ENCODE measurements around the gene LMBR1.
"Not testable (repeated sequence)": the region's sequence is repeated elsewhere in the genome, so short reads cannot be mapped to it uniquely, and the experiment has no call there.

The LMBR1 gene

GRCh38 chr7:156861212-156861611 is 31.8 kb downstream of the LMBR1 start:
- Histone ChIP-seq H3K79me2 (ENCODE audit: insufficient read depth, low read depth) (peaks cover 39% of the 10 kb centered on the region; the same call in 1 of the 2 replicates), H3K36me3 (ENCODE audit: insufficient read depth) (no peaks in the 10 kb centered on the region), H4K20me1 (ENCODE audit: insufficient read depth) (no peaks in the 10 kb centered on the region), H3K4me1 (ENCODE audit: low read depth, poor library complexity, severe bottlenecking) (peaks cover 3% of the 10 kb centered on the region), H3K4me3 (IDR thresholded peaks at IDR 0.05; ENCODE audit: insufficient read depth, low read depth, low read length) (no peak overlapping the region), H3K27ac (no peak overlapping the region), H3K27me3 (ENCODE audit: insufficient read depth, low read depth) (no peaks in the 10 kb centered on the region), H3K9ac (no peak overlapping the region), H3K4me2 (no peak overlapping the region), H2AFZ (ENCODE audit: low read depth) (no peak overlapping the region)
- TF ChIP-seq, protein P1, sequence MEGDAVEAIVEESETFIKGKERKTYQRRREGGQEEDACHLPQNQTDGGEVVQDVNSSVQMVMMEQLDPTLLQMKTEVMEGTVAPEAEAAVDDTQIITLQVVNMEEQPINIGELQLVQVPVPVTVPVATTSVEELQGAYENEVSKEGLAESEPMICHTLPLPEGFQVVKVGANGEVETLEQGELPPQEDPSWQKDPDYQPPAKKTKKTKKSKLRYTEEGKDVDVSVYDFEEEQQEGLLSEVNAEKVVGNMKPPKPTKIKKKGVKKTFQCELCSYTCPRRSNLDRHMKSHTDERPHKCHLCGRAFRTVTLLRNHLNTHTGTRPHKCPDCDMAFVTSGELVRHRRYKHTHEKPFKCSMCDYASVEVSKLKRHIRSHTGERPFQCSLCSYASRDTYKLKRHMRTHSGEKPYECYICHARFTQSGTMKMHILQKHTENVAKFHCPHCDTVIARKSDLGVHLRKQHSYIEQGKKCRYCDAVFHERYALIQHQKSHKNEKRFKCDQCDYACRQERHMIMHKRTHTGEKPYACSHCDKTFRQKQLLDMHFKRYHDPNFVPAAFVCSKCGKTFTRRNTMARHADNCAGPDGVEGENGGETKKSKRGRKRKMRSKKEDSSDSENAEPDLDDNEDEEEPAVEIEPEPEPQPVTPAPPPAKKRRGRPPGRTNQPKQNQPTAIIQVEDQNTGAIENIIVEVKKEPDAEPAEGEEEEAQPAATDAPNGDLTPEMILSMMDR (conservative IDR thresholded peaks at IDR 0.05; ENCODE audit: low read depth, low read length) = no peak

- H3K4me1 ChIP-seq (ENCODE audit: low read depth, poor library complexity, severe bottlenecking); H3K9ac ChIP-seq; H3K4me2 ChIP-seq; H3K27me3 ChIP-seq (ENCODE audit: insufficient read depth, low read depth); H4K20me1 ChIP-seq (ENCODE audit: insufficient read depth); H3K36me3 ChIP-seq (ENCODE audit: insufficient read depth); H3K4me3 ChIP-seq (IDR thresholded peaks at IDR 0.05; ENCODE audit: insufficient read depth, low read depth, low read length); H2AFZ ChIP-seq (ENCODE audit: low read depth); H3K27ac ChIP-seq: not testable (repeated sequence)
- peaks cover 49% of the 10 kb centered on the region; the same call in 1 of the 2 replicates for H3K79me2 ChIP-seq (ENCODE audit: insufficient read depth, low read depth)
These were observed 32.9 kb downstream of the LMBR1 start for GRCh38 chr7:156860099-156860498.

DNA sequence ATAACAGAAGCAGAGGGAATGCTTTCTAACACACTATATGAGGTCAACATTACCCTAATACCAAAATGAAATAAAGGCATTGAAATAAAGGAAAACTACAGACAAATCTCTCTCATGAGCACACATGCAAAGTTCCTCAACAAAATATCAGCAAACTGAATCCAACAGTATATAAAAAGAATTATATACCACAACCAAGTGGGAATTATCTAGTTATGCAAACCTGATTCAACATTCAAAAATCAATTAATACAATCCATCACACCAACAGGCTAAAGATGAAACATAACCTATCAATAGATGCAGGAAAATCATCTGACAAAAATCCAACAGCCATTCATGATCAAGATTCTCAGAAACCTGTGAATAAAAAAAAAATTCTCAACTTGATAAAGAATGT is 34.5 kb downstream of the LMBR1 start:
- Histone ChIP-seq H3K9ac (no peak overlapping the region), H3K27me3 (ENCODE audit: insufficient read depth, low read depth) (no peaks in the 10 kb centered on the region), H3K79me2 (ENCODE audit: insufficient read depth, low read depth) (peaks cover 53% of the 10 kb centered on the region; the same call in 1 of the 2 replicates), H3K4me1 (ENCODE audit: low read depth, poor library complexity, severe bottlenecking) (peaks cover 3% of the 10 kb centered on the region), H2AFZ (ENCODE audit: low read depth) (no peak overlapping the region), H3K36me3 (ENCODE audit: insufficient read depth) (no peaks in the 10 kb centered on the region), H3K4me2 (no peak overlapping the region), H4K20me1 (ENCODE audit: insufficient read depth) (no peaks in the 10 kb centered on the region), H3K27ac (no peak overlapping the region), H3K4me3 (IDR thresholded peaks at IDR 0.05; ENCODE audit: insufficient read depth, low read depth, low read length) (no peak overlapping the region)
- TF ChIP-seq, protein P1 (conservative IDR thresholded peaks at IDR 0.05; ENCODE audit: low read depth, low read length) = no peak

GRCh38 chr7:156857757-156858156 is 35.2 kb downstream of the LMBR1 start:
- H3K4me3 ChIP-seq (IDR thresholded peaks at IDR 0.05; ENCODE audit: insufficient read depth, low read depth, low read length) = no peak overlapping the region
- H3K4me2 ChIP-seq = no peak overlapping the region
- H3K27ac ChIP-seq = no peak overlapping the region
- peaks cover 59% of the 10 kb centered on the region; the same call in 1 of the 2 replicates for H3K79me2 ChIP-seq (ENCODE audit: insufficient read depth, low read depth)
- no peaks in the 10 kb centered on the region for H3K36me3 ChIP-seq (ENCODE audit: insufficient read depth)
- no peaks in the 10 kb centered on the region for H4K20me1 ChIP-seq (ENCODE audit: insufficient read depth)
- H3K4me1 ChIP-seq (ENCODE audit: low read depth, poor library complexity, severe bottlenecking) = peaks cover 3% of the 10 kb centered on the region
- H2AFZ ChIP-seq (ENCODE audit: low read depth) = no peak overlapping the region
- H3K9ac ChIP-seq = no peak overlapping the region
- H3K27me3 ChIP-seq (ENCODE audit: insufficient read depth, low read depth) = no peaks in the 10 kb centered on the region
- TF ChIP-seq, protein P1 (conservative IDR thresholded peaks at IDR 0.05; ENCODE audit: low read depth, low read length) = no peak

DNA sequence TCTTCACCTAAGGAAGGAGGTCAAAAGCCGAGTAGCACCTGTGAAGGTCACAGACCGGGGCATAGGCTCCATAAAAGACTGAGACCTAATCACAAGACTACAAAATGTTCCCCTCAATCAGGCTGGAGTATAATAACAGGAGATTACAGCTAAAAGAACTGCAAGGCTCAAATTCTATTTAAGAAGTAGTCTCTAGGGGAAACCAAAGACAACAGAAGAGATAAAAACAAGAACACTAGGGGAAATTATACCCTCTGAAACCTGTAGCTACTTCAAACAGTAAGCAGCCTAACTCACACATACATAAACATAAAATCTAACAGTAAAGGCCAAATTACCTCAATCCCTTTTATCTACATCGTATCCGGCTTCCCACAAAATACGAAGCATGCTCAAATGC is 38.3 kb downstream of the LMBR1 start:
- no peak overlapping the region for H2AFZ ChIP-seq (ENCODE audit: low read depth)
- no peaks in the 10 kb centered on the region for H4K20me1 ChIP-seq (ENCODE audit: insufficient read depth)
- TF ChIP-seq, protein P1 (conservative IDR thresholded peaks at IDR 0.05; ENCODE audit: low read depth, low read length) = no peak
- no peak overlapping the region for H3K4me3 ChIP-seq (IDR thresholded peaks at IDR 0.05; ENCODE audit: insufficient read depth, low read depth, low read length)
- H3K79me2 ChIP-seq (ENCODE audit: insufficient read depth, low read depth) = peaks cover 59% of the 10 kb centered on the region; the same call in 1 of the 2 replicates
- no peak overlapping the region for H3K4me2 ChIP-seq
- H3K27ac ChIP-seq = no peak overlapping the region
- peaks cover 3% of the 10 kb centered on the region for H3K4me1 ChIP-seq (ENCODE audit: low read depth, poor library complexity, severe bottlenecking)
- H3K9ac ChIP-seq = no peak overlapping the region
- H3K27me3 ChIP-seq (ENCODE audit: insufficient read depth, low read depth) = no peaks in the 10 kb centered on the region
- no peaks in the 10 kb centered on the region for H3K36me3 ChIP-seq (ENCODE audit: insufficient read depth)

Data from KMS-11 (cell line).